HG02759 (cell line): ENCODE measurements around the gene PIN1.

Experiments
- ATAC-seq: cut with Tn5 transposase; IDR thresholded peaks from one replicate; pipeline ENCODE4 v1.9.1; 2021; ENCODE audit warnings: mild to moderate bottlenecking, moderate library complexity; ENCODE audit not compliant: unreplicated experiment

PIN1 gene

DNA sequence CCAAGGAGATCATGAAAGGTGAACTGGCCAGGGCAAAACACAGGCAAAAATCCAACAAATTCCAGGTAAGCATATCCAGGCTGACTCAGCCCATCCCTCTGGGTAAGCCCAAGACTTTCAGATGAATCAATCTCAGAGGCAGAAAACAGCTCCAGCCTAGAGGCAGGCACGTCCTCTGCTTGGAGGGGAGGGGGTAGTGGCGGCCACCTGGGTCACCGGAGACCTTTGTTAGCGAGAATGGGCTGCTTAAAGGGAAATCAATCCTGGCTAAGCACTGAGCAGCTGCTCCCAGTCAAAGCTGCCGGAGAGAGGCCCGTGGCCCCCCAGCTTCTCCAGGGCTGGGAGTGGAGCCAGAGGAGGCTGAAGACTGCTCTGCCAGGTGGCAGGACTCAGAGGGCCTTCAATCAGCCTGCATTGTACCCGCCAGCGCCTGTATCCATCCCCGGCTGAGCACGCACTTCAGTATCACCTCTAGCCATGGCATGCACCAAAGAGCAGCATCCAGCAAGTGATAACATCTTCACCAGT lies 48.2 kb downstream of the PIN1 start:
- ATAC-seq: no peak

DNA sequence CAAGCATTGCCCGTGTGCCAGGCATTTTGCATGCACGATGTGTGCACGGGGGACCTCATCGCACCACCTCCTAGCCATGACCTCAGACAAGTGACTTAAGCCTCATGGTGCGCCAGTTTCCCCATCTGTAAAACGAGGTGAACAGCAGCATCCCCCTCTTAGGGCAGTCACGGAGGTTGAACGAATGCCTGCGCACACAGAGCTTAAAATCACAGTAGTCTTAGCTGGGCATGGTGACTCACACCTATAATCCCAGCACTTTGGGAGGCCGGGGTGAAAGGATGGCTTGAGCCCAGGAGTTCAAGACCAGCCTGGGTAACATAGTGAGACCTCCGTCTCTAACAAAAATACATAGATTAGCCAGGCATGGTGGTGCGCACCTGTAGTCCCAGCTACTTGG lies 48.6 kb downstream of the PIN1 start:
- ATAC-seq: no peak

DNA sequence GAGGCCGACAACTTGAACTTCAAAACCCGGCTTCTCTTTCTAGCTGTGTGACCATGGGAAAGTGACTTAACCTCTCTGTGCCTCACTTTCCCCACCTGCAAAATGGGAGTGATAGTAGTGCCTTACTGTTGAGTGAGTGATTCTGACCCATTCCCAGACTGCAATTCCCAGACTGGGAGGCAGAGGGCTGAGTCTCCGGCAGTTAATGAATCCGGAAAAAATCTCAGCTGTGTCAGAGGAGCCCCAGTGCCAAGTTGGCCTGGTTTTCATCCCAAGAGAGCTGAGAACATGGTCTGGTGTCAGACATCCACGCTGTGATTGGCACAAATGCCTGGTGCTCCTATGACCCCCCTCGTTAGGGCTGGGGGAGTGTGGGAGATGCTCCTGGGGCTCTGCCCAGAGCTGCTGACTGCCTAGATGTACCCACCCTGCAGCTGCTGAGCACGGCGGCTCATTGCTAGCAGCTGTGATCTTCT lies 50.0 kb downstream of the PIN1 start:
- no peak for ATAC-seq

DNA sequence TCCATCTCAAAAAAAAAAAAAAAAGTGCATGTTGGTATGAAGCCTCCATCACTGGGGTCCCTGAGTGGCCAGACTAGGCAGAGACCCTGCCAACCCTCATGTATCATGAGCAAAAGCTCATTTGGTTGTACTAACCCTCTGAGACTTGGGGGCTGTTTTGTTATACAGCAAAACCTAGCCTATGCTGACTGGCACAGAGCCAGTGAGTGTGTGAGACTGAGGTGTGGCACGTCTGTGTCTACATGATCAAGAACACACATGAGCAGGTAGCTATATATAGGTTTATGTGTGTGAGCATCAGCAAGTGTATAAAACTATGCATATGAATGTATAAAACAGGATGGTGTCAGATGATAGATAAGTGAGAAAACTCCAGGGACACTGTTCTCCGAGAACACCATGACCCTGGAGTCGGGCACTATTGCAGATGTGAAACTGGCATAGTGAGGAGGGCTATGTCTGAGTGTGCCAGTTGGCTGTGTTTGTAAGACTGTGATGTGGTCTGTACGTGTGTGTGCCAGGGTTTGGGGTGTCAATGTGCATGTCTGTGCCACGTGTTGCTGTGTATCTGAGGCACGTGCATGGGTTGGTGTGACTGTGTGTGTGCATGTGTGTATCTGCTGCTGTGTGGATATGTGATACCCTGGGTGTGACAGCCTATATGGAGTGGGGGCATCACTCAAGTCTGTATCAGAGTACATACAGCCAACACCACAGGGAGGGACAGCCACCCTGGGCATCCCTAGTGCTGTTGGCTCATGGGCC lies 56.7 kb downstream of the PIN1 start:
- ATAC-seq: no peak
